ENCODE results near the gene CDH13. TPM values are rescaled to one million over a fixed set of nuclear protein-coding genes. Genes with fewer than 3 reads are reported as not detected.

CDH13 gene
- total RNA-seq, 1 donor from 2014 or later: 161 TPM

DNA sequence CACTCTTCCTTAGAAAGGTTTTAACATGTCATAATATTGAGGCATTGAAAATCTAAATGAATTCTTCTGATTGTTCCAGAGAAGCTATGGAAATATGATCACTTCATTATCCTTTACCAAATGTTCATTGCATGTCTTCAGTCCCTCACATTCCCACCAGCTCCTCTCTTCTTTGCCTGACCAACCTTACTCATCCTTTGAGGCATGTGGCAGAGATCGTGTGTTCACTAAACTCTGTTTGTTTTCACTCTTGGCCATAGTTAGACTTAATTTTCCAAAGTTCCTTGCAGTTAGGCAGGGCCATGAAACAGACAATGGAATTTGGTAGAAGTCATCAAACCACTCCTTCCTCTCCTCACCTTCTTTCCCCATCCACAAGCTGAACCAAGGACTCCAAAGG, 914.5 kb downstream of the CDH13 start:
- Histone ChIP-seq H3K4me1 (no peaks in the 10 kb centered on the region), H3K27me3 (ENCODE audit: low read depth) (no peaks in the 10 kb centered on the region), H3K9me3 (replicated peaks) (no peaks in the 10 kb centered on the region), H3K27ac (replicated peaks) (no peak overlapping the region), H3K36me3 (no peaks in the 10 kb centered on the region), H3K4me3 (no peak overlapping the region)
- TF ChIP-seq, protein P1, sequence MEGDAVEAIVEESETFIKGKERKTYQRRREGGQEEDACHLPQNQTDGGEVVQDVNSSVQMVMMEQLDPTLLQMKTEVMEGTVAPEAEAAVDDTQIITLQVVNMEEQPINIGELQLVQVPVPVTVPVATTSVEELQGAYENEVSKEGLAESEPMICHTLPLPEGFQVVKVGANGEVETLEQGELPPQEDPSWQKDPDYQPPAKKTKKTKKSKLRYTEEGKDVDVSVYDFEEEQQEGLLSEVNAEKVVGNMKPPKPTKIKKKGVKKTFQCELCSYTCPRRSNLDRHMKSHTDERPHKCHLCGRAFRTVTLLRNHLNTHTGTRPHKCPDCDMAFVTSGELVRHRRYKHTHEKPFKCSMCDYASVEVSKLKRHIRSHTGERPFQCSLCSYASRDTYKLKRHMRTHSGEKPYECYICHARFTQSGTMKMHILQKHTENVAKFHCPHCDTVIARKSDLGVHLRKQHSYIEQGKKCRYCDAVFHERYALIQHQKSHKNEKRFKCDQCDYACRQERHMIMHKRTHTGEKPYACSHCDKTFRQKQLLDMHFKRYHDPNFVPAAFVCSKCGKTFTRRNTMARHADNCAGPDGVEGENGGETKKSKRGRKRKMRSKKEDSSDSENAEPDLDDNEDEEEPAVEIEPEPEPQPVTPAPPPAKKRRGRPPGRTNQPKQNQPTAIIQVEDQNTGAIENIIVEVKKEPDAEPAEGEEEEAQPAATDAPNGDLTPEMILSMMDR (IDR thresholded peaks at IDR 0.05; ENCODE audit: borderline replicate concordance): no peak
- DNase-seq: no peak
- intact Hi-C loops (cut with micrococcal nuclease): no loop called here

DNA sequence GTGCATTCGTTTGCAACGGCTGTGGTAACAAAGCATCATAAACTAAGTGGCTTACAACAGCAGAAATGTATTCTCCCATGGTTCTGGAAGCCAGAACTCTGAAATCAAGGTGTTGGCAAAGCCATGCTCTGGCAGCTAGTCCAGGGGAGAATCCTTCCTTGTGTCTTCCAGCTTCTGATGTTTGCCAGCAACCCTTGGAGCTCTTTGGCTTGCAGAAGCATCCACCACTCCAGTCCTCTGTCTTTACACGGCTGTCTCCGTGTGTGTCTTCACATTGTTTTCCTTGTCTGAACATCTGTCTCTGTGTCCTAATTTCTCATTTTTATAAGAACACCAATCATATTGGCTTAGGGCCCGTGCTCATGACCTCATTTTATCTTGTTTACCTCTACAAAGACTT, 915.7 kb downstream of the CDH13 start:
- Histone ChIP-seq H3K27me3 (ENCODE audit: low read depth) (no peaks in the 10 kb centered on the region), H3K9me3 (replicated peaks) (no peaks in the 10 kb centered on the region), H3K4me1 (no peaks in the 10 kb centered on the region), H3K27ac (replicated peaks) (no peak overlapping the region), H3K36me3 (no peaks in the 10 kb centered on the region), H3K4me3 (no peak overlapping the region)
- intact Hi-C loops (cut with micrococcal nuclease): no loop called here
- TF ChIP-seq, protein P1 (IDR thresholded peaks at IDR 0.05; ENCODE audit: borderline replicate concordance): no peak
- no peak for DNase-seq

DNA sequence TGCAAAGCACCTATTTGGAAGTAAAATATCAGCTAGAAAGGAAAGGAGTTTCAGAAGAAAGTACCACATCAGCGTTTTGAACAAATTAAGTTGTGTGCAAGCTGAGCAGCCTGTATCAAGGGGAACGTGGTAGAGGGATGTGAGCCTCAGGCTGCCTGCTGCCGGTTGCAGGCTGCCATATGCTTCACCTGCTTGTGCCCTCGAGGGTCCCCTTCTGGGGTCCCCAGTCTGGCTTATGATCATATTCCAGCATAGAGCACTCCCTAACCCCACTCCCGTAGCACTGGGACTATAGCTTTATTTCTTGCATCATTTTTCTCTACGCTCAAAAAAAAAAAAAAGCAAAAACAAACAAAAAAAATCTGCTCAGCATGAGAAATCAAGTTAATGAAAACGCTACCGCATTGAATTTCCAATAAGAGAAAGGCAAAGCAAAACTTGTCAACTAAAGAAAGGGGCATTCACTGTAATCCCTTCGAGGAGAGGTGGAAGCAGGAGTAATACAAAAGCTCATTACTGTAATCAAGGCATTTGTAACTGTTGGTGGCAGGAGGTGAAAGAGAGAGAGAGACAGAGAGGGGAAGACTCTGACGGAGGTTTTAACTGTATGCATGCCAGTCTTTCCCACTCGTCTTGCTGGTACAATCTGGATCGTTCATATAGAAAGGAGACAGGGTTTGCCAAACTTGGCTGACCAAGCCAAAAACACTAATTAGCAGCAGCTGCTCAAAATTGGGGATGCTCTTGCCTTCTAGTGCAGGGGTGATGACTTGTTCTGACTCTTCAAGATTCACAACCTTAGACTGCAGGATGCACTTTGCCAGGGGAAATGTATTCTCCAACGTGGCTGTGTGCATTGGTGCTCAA, 922.8 kb downstream of the CDH13 start:
- H3K36me3 ChIP-seq: no peaks in the 10 kb centered on the region
- intact Hi-C loops (cut with micrococcal nuclease): no loop called here
- H3K9me3 ChIP-seq (replicated peaks): no peaks in the 10 kb centered on the region
- no peak for DNase-seq
- H3K4me3 ChIP-seq: no peak overlapping the region
- H3K27me3 ChIP-seq (ENCODE audit: low read depth): no peaks in the 10 kb centered on the region
- H3K4me1 ChIP-seq: no peaks in the 10 kb centered on the region
- H3K27ac ChIP-seq (replicated peaks): no peak overlapping the region
- TF ChIP-seq, protein P1 (IDR thresholded peaks at IDR 0.05; ENCODE audit: borderline replicate concordance): no peak

DNA sequence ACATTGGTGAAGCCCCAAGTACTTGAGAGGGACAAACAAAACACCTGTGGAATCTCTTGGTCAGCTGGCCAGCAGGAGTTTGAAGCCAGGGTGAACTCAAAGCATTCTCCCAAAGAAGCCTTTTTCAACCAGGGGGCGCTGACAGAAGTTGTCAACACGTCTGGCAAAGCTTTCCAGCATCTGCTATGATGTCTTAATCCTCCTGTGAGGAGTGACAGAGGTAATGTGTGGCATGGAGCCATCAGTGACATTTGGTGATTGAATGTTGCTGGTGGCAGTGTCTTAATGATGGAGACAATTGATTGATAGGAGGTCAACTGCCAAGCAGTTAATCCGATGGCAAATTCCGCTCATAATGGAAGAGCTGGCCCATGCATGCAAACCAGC, 923.4 kb downstream of the CDH13 start:
- DNase-seq: no peak
- H3K4me3 ChIP-seq: no peak overlapping the region
- TF ChIP-seq, protein P1 (IDR thresholded peaks at IDR 0.05; ENCODE audit: borderline replicate concordance): no peak
- no peaks in the 10 kb centered on the region for H3K27me3 ChIP-seq (ENCODE audit: low read depth)
- H3K36me3 ChIP-seq: no peaks in the 10 kb centered on the region
- intact Hi-C loops (cut with micrococcal nuclease): no loop called here
- H3K4me1 ChIP-seq: no peaks in the 10 kb centered on the region
- no peaks in the 10 kb centered on the region for H3K9me3 ChIP-seq (replicated peaks)
- no peak overlapping the region for H3K27ac ChIP-seq (replicated peaks)

DNA sequence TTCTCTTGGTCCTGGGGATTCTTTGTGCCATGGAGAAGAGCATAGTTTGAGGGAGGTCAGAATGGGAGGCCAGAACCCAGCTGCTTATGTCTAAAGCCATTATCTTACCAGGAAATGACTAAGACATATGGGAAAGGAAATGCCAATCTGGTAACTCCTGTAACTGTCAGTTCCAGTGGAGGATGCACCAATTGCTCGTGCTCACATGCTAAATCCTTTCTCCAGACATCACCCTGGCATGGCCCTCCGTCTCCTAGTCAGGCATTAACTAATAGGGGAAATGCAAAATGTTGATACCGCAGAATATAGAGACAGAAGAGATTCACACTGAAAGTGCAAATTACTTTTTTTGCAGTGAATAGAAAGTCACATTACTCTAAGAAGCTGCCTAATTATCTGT, 925.5 kb downstream of the CDH13 start:
- H3K4me1 ChIP-seq: no peaks in the 10 kb centered on the region
- H3K27ac ChIP-seq (replicated peaks): no peak overlapping the region
- no peaks in the 10 kb centered on the region for H3K9me3 ChIP-seq (replicated peaks)
- no peak overlapping the region for H3K4me3 ChIP-seq
- H3K27me3 ChIP-seq (ENCODE audit: low read depth): no peaks in the 10 kb centered on the region
- TF ChIP-seq, protein P1 (IDR thresholded peaks at IDR 0.05; ENCODE audit: borderline replicate concordance): no peak
- H3K36me3 ChIP-seq: no peaks in the 10 kb centered on the region
- intact Hi-C loops (cut with micrococcal nuclease): no loop called here
- DNase-seq: no peak

Measured in left ventricle myocardium inferior (tissue), 1 donor.